ENCODE results near the gene FAM163B.
A peak's percentile ranks its signal among the peaks of the same experiment; 100 is the strongest.
"Not testable (repeated sequence)": the region's sequence is repeated elsewhere in the genome, so short reads cannot be mapped to it uniquely, and the experiment has no call there.

The FAM163B gene

GRCh38 chr9:133564451-133565116 is 44.6 kb downstream of the FAM163B start:
- no peak for DNase-seq

- DNase-seq: not testable (repeated sequence)
Observed at GRCh38 chr9:133563814-133564213, 45.4 kb downstream of the FAM163B start.

GRCh38 chr9:133563291-133563796 is 45.8 kb downstream of the FAM163B start:
- no peak for DNase-seq

- DNase-seq: no peak
Observed at GRCh38 chr9:133562611-133563290, 46.4 kb downstream of the FAM163B start.

GRCh38 chr9:133561976-133562554 is 47.1 kb downstream of the FAM163B start:
- no peak for DNase-seq

- no peak for DNase-seq
Observed at GRCh38 chr9:133560944-133561343, 48.2 kb downstream of the FAM163B start.

GRCh38 chr9:133560311-133560710 is 48.9 kb downstream of the FAM163B start:
- no peak for DNase-seq

- DNase-seq: peak; percentile 81
Observed at GRCh38 chr9:133558191-133559126, 50.7 kb downstream of the FAM163B start.

- DNase-seq: no peak
Observed at GRCh38 chr9:133557581-133557980, 51.6 kb downstream of the FAM163B start.

- no peak for DNase-seq
Observed at GRCh38 chr9:133556354-133556753, 52.8 kb downstream of the FAM163B start.

GRCh38 chr9:133554729-133555128 is 54.5 kb downstream of the FAM163B start:
- DNase-seq: no peak

GRCh38 chr9:133553973-133554713 is 55.0 kb downstream of the FAM163B start:
- no peak for DNase-seq

GRCh38 chr9:133553123-133553522 is 56.1 kb downstream of the FAM163B start:
- DNase-seq: no peak

- no peak for DNase-seq
Observed at GRCh38 chr9:133552236-133552635, 57.0 kb downstream of the FAM163B start.

GRCh38 chr9:133551446-133551845 is 57.7 kb downstream of the FAM163B start:
- DNase-seq: no peak

GRCh38 chr9:133547116-133547515 is 62.1 kb downstream of the FAM163B start:
- no peak for DNase-seq

- DNase-seq: no peak
Observed at GRCh38 chr9:133546287-133546680, 62.9 kb downstream of the FAM163B start.

GRCh38 chr9:133545494-133546286 is 63.5 kb downstream of the FAM163B start:
- DNase-seq: no peak

GRCh38 chr9:133543772-133544467 is 65.3 kb downstream of the FAM163B start:
- no peak for DNase-seq

GRCh38 chr9:133542002-133542401 is 67.2 kb downstream of the FAM163B start:
- no peak for DNase-seq

GRCh38 chr9:133540698-133541025 is 68.5 kb downstream of the FAM163B start:
- no peak for DNase-seq

Data from amniotic stem cell (primary cell).